ENCODE results near the gene CHRM1. TPM values are rescaled to one million over a fixed set of nuclear protein-coding genes. Genes with fewer than 3 reads are reported as not detected.

The CHRM1 gene
- total RNA-seq, 1 experiment from 2014 or later = not detected

GRCh38 chr11:62905296-62905695 is 15.9 kb downstream of the CHRM1 start:
- H2BK120ac ChIP-seq (ENCODE audit: low read depth, low read length, poor library complexity, severe bottlenecking) = no peak overlapping the region
- H3K56ac ChIP-seq (ENCODE audit: insufficient read length, low read depth, low read length) = no peak overlapping the region
- no peak overlapping the region for H3K14ac ChIP-seq (ENCODE audit: insufficient read depth, low read length)
- Mint-ChIP-seq H3K36me3 (ENCODE audit: insufficient read depth in 1 of 3, low read depth in 3 of 3) (peaks cover 0 to 6% (median 0%) of the 10 kb centered on the region in 3 experiments; a peak in 2 of 7 replicates), H3K4me1 (peaks cover 18 to 40% of the 10 kb centered on the region in 2 experiments), H3K27ac (no peak overlapping the region), H3K27me3 (ENCODE audit: low read depth) (peaks cover 13% of the 10 kb centered on the region), H3K9me3 (peaks cover 2 to 5% of the 10 kb centered on the region in 2 experiments; a peak in 2 of 5 replicates), H3K4me3 (no peak overlapping the region)
- no peak overlapping the region for H2AK5ac ChIP-seq (ENCODE audit: insufficient read length, low read length)
- no peak overlapping the region for H2AFZ ChIP-seq (ENCODE audit: low read length)
- H3K4ac ChIP-seq (ENCODE audit: low read depth, low read length) = no peak overlapping the region
- no peaks in the 10 kb centered on the region for H4K20me1 ChIP-seq (ENCODE audit: control insufficient read depth, insufficient read depth, insufficient read length)
- no peak for DNase-seq
- no peak overlapping the region for H2BK20ac ChIP-seq (ENCODE audit: low read depth, low read length, poor library complexity, severe bottlenecking)
- H2BK15ac ChIP-seq (ENCODE audit: low read depth, low read length) = no peak overlapping the region
- H4K5ac ChIP-seq (ENCODE audit: insufficient read length, low read depth, low read length) = no peak overlapping the region
- H3K23me2 ChIP-seq (ENCODE audit: insufficient read length, low read depth, low read length, poor library complexity, severe bottlenecking) = no peaks in the 10 kb centered on the region
- no peak overlapping the region for H4K8ac ChIP-seq (replicated peaks; ENCODE audit: insufficient read length, low read depth, low read length)
- no peak overlapping the region for H3K27ac ChIP-seq (ENCODE audit: insufficient read length, low read depth, low read length)
- H3K4me1 ChIP-seq (ENCODE audit: insufficient read depth, low read length) = peaks cover 3% of the 10 kb centered on the region; the same call in 1 of the 2 replicates
- no peaks in the 10 kb centered on the region for H3K9me3 ChIP-seq (ENCODE audit: control insufficient read depth, low read depth, low read length)
- H3K79me1 ChIP-seq (ENCODE audit: insufficient read depth, low read depth, low read length, poor library complexity, severe bottlenecking) = no peaks in the 10 kb centered on the region
- no peak overlapping the region for H3K9ac ChIP-seq (ENCODE audit: extremely low read depth, insufficient read length, low read length)
- TF ChIP-seq, protein P1, sequence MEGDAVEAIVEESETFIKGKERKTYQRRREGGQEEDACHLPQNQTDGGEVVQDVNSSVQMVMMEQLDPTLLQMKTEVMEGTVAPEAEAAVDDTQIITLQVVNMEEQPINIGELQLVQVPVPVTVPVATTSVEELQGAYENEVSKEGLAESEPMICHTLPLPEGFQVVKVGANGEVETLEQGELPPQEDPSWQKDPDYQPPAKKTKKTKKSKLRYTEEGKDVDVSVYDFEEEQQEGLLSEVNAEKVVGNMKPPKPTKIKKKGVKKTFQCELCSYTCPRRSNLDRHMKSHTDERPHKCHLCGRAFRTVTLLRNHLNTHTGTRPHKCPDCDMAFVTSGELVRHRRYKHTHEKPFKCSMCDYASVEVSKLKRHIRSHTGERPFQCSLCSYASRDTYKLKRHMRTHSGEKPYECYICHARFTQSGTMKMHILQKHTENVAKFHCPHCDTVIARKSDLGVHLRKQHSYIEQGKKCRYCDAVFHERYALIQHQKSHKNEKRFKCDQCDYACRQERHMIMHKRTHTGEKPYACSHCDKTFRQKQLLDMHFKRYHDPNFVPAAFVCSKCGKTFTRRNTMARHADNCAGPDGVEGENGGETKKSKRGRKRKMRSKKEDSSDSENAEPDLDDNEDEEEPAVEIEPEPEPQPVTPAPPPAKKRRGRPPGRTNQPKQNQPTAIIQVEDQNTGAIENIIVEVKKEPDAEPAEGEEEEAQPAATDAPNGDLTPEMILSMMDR (conservative IDR thresholded peaks at IDR 0.05) = no peak
- H4K91ac ChIP-seq (ENCODE audit: insufficient read length, low read depth, low read length) = no peak overlapping the region
- no peak overlapping the region for H2BK5ac ChIP-seq (ENCODE audit: insufficient read length, low read length)
- H3K79me2 ChIP-seq (ENCODE audit: insufficient read depth, low read length) = no peaks in the 10 kb centered on the region
- H3K18ac ChIP-seq (ENCODE audit: insufficient read length, low read depth, low read length) = no peak overlapping the region
- no peak overlapping the region for H3T11ph ChIP-seq (ENCODE audit: low read length)
- no peak overlapping the region for H3K23ac ChIP-seq (ENCODE audit: insufficient read length, low read depth, low read length)
- no peaks in the 10 kb centered on the region; the same call in 1 of the 2 replicates for H3K27me3 ChIP-seq (ENCODE audit: insufficient read depth, low read length)
- no CpG with 5 or more reads among the region's 3 CpGs for WGBS (ENCODE audit: extremely low coverage, insufficient read length, low lambda C conversion rate)
- no peak overlapping the region for H2BK12ac ChIP-seq (ENCODE audit: insufficient read length, low read depth, low read length)
- no peak overlapping the region for H3K4me2 ChIP-seq (ENCODE audit: insufficient read depth, insufficient read length, low read length)
